PFSK-1 (cell line): ENCODE results near the gene NUDT13.

ENCODE experiments used
- SIN3A ChIP-seq: IDR thresholded peaks from 2 replicates; pipeline ENCODE4 v1.6.1; 2012; ENCODE audit warnings: mild to moderate bottlenecking, low read length, moderate library complexity, borderline replicate concordance; ENCODE audit not compliant: insufficient read depth
- TF ChIP-seq, protein P1 (sequence below), 2 experiments: IDR thresholded peaks; 2 replicates each; pipeline versions ENCODE4 v1.6.1 to v1.8.0; 2011 to 2012; ENCODE audit warnings: low read depth in 2 of 2, low read length in 2 of 2, control low read depth in 1 of 2, inconsistent platforms in 1 of 2, mild to moderate bottlenecking in 1 of 2, moderate library complexity in 1 of 2; ENCODE audit not compliant: insufficient read depth in 1 of 2

DNA sequence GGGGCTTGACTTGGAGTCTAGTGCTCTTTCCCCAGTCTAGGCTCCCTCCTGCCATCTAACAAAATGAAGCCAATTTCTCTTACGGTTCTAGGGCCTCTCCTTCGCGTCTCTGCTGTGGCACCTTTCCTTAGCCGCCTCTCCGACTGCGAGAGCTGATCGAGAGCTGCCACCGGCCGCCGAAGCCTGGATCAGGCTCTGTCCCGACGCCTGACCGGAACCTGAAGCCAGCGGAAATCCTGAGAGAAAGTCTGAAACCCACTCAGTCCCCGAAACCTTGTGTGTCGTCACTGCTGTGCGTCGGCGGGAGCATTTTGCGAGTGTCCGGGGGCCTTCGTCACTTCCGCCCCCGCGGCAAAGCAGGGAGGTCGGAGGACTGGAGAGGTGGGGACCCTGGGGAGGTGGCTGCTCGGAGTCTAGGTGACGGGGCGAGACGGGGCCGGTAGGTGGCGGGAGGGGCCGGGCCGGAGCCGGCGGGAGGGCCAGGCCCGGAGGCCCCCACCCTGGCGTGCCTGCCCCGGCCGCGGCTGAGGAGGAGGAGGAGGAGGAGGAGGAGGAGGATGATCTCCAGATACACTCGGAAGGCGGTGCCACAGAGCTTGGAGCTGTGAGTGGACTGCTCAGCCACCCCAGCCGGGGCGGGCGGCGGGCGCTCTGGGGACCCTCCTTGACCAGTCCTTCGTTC, 57.7 kb downstream of the NUDT13 start, which contains the start of the genes ECD and FAM149B1:
- no peak for TF ChIP-seq SIN3A
- TF ChIP-seq, protein P1, sequence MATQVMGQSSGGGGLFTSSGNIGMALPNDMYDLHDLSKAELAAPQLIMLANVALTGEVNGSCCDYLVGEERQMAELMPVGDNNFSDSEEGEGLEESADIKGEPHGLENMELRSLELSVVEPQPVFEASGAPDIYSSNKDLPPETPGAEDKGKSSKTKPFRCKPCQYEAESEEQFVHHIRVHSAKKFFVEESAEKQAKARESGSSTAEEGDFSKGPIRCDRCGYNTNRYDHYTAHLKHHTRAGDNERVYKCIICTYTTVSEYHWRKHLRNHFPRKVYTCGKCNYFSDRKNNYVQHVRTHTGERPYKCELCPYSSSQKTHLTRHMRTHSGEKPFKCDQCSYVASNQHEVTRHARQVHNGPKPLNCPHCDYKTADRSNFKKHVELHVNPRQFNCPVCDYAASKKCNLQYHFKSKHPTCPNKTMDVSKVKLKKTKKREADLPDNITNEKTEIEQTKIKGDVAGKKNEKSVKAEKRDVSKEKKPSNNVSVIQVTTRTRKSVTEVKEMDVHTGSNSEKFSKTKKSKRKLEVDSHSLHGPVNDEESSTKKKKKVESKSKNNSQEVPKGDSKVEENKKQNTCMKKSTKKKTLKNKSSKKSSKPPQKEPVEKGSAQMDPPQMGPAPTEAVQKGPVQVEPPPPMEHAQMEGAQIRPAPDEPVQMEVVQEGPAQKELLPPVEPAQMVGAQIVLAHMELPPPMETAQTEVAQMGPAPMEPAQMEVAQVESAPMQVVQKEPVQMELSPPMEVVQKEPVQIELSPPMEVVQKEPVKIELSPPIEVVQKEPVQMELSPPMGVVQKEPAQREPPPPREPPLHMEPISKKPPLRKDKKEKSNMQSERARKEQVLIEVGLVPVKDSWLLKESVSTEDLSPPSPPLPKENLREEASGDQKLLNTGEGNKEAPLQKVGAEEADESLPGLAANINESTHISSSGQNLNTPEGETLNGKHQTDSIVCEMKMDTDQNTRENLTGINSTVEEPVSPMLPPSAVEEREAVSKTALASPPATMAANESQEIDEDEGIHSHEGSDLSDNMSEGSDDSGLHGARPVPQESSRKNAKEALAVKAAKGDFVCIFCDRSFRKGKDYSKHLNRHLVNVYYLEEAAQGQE (IDR thresholded peaks at IDR 0.05; ENCODE audit: insufficient read depth in 1 of 2, low read depth in 2 of 2, low read length in 2 of 2), result no peak
